ENCODE data around the gene FBXO34.
A peak's percentile ranks its signal among the peaks of the same experiment; 100 is the strongest.
"Not testable (repeated sequence)": the region's sequence is repeated elsewhere in the genome, so short reads cannot be mapped to it uniquely, and the experiment has no call there.

FBXO34 gene

DNA sequence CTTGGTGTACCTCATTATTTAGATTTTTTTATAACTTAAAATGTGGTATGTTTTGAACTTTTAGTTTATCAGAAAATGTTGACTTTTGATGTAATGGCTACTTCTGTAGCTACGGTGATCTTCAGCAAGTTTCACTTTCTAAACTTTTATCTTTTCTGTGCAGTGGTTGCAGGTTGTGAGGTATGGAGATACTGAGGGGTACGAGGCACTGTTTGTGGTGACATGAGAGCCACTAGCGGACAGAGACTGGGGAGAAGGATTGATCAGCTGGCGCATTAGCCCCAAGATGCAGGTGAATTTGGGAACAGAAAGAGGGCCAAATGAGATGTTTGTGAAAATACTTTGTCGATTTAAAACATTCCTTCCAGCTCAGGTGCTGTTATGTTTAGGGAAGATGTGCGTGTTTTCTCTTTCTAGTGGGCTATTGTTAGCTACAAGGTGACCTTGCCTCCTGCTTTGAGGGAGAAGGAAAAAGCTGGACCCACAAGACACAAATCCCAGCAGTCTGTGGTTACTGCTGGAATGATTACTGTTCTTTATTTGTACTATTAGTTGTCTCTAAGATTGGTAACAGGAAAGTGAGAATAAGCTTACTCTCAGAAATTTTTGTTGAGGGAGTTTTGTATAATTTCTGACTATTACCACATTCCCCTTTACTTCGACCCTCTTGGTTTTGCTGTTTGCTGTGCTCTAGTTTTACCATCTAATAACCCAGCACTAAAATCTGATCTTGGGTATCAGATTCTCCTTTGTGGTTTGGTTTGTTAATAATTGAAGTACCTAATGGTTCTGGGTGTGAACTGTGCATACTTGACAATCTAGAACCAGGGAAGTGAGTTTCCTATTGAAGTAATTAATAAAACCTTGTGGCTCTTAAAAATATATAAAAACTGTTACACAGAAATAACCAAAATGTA is 61.7 kb downstream of the FBXO34 start:
- TF ChIP-seq POLR2A (IDR thresholded peaks at IDR 0.05; ENCODE audit: low read length) (no peak), GATA1 (IDR thresholded peaks at IDR 0.05; ENCODE audit: low read depth, low read length) (peak; percentile 18)

DNA sequence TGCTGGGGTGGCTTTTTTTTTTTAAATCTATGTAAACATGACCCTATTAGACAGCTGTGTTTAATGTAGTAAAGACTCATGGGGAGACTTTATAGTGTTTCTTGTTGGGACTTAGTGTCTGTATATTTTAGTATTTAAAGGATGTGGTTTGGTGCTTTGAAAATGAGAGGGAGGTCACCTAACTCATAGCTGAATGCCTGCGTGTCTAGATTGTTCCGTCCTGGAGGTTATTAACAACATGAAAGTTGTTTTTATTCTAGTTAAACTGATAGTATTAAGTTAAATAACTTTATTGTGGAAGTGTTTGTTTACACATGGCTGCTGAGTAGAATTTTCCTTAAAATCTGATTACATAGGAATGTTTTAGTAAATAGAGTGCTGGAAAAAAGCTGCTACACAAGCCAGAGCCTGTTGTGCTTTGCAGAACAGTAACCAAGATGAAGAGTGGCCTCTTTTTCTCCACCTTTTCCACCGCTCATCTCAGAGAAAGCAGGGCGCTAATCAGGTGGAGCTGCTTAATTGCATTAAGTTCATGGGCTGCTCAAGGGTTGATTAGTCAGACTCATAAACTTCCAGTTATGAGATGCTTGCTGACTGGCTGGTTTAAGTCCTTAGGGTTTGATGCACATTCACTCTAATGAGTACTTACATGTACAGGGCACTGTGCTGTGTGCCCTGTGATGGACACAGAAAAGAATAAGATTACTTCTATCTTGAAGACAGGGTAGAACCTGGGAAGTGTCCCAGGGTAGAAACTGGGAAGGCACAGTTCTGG is 62.7 kb downstream of the FBXO34 start:
- peak; percentile 37 to 56 for DNase-seq
- TF ChIP-seq POLR2A (IDR thresholded peaks at IDR 0.05; ENCODE audit: low read length): no peak
- no peak for TF ChIP-seq GATA1 (IDR thresholded peaks at IDR 0.05; ENCODE audit: low read depth, low read length)

More for the DNA sequence above, 61.7 kb downstream of the FBXO34 start:
- peak; percentile 91 for DNase-seq

DNA sequence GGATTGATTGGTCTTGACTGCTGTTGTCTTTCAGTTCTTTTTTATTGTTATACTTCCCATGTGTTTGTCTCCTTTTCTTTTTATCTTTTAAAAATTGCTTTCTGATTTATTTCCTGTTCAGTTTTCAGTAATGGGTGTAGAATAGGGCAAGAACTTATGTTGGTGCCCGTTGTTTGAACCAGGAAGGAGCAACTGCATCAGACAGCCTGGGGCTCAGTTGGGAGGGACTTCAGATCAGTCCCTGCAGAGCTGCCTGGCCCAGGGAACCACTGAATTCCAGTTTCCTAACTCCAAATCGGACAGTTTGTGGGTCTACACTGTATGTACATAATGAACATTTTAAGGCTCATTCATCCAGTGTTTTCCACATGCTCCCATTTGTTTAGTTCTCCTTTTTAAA is 64.9 kb downstream of the FBXO34 start:
- DNase-seq: peak in 1 of 2 experiments; percentile 7

DNA sequence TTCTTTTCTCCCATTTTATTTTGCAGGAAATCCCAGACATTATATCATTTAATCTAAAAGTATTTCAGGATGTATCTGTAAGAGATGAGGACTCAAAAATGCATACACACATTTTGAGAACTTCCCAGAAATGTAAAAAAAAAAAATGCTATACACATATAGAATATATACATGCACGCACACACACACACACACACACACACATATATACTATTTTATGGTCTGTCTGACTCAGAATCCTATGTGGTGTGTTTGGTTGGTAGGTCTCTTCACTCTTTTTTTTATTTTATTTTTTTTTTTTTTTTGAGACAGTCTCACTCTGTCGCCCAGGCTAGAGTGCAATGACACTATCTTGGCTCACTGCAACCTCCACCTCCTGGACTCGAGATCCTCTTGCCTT is 65.5 kb downstream of the FBXO34 start:
- no peak for DNase-seq
- TF ChIP-seq POLR2A (IDR thresholded peaks at IDR 0.05; ENCODE audit: low read length): no peak
- TF ChIP-seq GATA1 (IDR thresholded peaks at IDR 0.05; ENCODE audit: low read depth, low read length): no peak

More for the DNA sequence above, 64.9 kb downstream of the FBXO34 start:
- TF ChIP-seq GATA1 (IDR thresholded peaks at IDR 0.05; ENCODE audit: low read depth, low read length): no peak
- TF ChIP-seq POLR2A (IDR thresholded peaks at IDR 0.05; ENCODE audit: low read length): no peak

DNA sequence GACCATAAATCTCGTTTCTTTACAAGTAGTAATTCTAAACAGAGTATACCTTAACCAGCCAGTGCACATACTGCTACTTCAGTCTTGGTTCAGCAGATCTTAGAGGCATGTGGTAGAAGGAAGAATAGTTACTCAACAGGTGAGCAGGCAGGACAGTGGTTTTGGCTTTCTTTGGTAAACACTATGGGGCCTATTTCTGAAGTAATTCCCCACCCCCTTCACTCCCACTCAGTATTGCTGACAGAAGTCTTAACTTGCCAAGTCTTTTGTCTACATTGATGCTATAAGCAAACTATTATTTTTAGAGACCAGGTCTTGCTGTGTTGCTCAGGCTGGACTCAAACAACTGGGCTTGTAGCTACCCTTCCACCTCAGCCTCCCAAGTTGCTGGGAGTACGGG is 68.5 kb downstream of the FBXO34 start:
- TF ChIP-seq GATA1 (IDR thresholded peaks at IDR 0.05; ENCODE audit: low read depth, low read length) (no peak), POLR2A (IDR thresholded peaks at IDR 0.05; ENCODE audit: low read length) (no peak)
- DNase-seq: no peak

DNA sequence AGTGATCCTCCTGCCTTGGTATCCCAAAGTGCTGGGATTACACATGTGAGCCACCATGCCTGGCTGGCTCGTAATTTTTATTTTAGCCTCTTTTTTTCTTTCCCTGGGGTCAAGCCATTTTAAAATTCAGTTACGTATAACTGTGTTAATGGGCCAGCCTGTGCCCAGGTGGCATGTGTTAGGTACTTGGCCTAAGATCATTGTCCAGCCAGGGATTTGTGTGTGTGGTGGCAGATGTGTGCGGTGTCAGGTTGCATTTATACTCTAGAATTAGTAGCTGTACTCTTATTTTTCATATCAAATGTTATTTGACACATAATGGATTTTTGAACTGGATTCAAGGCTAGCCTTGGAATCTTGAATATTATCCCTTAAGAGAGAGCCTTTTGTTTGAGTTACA is 69.3 kb downstream of the FBXO34 start:
- TF ChIP-seq GATA1 (IDR thresholded peaks at IDR 0.05; ENCODE audit: low read depth, low read length): no peak
- no peak for TF ChIP-seq POLR2A (IDR thresholded peaks at IDR 0.05; ENCODE audit: low read length)
- no peak for DNase-seq

DNA sequence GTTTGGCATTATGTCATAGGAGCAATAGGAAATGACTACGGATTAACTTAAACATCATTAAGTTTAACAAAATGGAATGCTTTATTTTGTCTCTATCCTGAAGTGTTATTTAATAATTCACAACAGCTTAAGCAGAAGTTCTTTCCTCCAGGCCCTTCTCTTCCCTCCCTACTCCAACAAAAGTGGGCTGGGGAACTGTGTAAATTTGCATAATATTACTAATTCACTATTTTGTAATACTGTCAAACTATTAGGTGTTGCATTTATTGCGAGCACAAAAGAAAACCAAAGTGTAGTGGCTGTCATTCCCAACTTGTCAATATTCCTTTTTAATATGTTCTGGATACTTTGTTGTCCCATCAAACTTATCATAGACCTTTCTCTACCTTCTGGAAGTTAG is 70.6 kb downstream of the FBXO34 start:
- no peak for TF ChIP-seq GATA1 (IDR thresholded peaks at IDR 0.05; ENCODE audit: low read depth, low read length)
- no peak for TF ChIP-seq POLR2A (IDR thresholded peaks at IDR 0.05; ENCODE audit: low read length)
- no peak for DNase-seq

DNA sequence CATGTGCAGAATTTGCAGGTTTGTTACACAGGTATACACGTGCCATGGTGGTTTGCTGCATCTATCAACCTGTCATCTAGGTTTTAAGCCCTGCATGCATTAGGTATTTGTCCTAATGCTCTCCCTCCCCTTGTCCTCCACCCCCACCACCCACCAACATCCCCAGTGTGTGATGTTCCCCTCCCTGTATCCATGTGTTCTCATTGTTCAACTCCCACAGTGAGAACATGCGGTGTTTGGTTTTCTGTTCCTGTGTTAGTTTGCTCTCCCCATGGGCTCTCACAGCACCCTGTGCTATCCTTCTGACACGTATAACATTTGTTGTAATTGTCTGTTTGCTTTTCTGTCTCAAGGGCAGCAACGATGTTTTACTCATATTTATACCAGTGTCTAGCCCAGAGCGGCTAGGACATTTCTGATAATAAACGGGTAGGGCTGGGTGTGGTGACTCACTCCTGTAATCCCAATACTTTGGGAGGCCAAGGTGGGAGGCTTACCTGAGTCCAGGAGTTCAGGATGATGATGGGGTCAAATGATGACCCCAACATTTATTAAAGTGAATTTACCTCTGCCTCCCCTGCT is 73.5 kb downstream of the FBXO34 start:
- not testable (repeated sequence) for DNase-seq

DNA sequence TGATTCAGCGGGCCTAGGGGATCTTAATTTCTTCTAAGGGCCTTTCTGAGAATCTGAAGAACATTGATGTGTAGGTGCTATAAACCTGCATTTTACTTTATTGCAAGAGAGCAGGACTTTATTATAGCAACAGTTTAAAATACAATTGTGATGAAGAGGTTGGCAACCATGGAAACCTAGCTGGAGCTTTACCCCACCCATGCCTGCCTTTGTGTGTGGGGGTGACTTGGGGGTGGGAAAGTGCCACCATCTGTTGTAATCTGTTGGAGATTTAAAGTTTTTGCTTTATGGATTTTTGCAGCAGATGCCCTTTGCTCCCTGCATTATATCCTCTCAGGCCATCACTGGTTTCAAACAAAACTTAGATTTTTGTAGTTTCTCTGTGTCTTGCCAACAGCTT is 75.8 kb downstream of the FBXO34 start:
- TF ChIP-seq GATA1 (IDR thresholded peaks at IDR 0.05; ENCODE audit: low read depth, low read length) (no peak), POLR2A (IDR thresholded peaks at IDR 0.05; ENCODE audit: low read length) (no peak)
- no peak for DNase-seq

DNA sequence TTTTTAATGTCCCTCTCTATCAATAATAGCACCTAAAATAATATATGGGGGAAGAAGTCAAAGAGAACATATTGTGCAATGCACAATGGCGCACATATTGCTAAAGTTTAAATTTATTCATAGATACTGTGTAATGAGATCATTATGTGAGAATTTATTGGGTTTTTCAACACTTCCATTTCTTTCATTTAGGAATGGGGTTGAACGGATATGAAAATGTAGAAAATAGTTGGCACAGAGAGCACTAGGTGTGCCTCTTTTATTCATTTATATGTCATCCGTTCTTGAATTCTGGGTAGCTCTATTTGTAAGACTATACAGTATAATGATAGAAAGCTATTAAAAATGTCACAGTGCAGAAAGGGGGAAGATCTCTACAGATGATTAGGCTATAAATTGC is 76.5 kb downstream of the FBXO34 start:
- TF ChIP-seq GATA1 (IDR thresholded peaks at IDR 0.05; ENCODE audit: low read depth, low read length) (no peak), POLR2A (IDR thresholded peaks at IDR 0.05; ENCODE audit: low read length) (no peak)

DNA sequence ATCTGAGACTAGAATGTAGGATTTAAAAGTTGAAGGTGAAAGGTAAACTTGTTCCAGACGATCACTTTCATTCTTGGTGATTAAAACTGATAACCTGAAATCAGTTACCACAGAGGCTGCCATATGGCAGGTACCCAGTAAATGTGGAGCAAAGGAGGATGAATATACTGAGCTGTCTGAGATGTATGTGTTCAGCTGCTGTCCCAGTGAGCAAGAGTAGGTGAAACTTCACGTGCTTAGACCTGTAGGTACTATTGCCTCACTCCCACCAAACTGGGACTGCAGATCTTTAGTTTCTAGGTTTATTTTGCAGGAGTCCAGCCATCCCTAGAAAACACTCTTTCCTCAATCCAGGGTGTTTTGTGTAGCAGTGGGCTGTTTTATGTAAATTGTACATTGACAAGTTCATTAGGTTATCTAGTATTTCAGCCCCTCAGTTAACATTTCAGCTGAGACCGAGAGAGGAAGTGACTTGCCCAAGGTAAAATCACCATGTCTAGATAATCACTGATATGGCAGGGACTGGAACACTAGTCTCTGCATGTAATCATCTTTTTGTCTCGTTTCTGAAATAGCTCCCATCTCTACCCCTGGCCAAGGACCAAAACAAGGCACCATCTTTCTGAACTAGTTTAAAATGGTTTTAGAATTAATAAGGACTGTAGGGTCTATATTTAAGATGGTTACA is 77.7 kb downstream of the FBXO34 start:
- TF ChIP-seq GATA1 (IDR thresholded peaks at IDR 0.05; ENCODE audit: low read depth, low read length) (no peak), POLR2A (IDR thresholded peaks at IDR 0.05; ENCODE audit: low read length) (no peak)
- no peak for DNase-seq

More for the DNA sequence above, 76.5 kb downstream of the FBXO34 start:
- DNase-seq: no peak

DNA sequence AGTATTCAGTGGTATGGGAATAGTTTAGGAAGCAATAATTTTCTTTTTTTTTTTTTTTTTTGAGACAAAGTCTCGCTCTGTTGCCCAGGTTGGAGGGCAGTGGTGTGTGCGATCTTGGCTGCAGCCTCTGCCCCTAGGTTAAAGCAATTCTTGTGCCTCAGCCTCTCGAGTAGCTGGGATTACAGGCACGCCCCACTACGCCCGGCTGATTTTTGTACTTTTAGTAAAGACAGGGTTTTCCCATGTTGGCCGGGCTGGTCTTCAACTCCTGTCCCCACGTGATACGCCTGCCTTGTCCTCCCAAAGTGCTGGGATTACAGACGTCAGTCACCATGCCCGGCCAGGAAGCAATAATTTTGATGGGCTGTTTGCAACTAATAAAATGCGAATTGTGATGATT is 78.3 kb downstream of the FBXO34 start:
- TF ChIP-seq GATA1 (IDR thresholded peaks at IDR 0.05; ENCODE audit: low read depth, low read length): no peak
- TF ChIP-seq POLR2A (IDR thresholded peaks at IDR 0.05; ENCODE audit: low read length): no peak
- no peak for DNase-seq

DNA sequence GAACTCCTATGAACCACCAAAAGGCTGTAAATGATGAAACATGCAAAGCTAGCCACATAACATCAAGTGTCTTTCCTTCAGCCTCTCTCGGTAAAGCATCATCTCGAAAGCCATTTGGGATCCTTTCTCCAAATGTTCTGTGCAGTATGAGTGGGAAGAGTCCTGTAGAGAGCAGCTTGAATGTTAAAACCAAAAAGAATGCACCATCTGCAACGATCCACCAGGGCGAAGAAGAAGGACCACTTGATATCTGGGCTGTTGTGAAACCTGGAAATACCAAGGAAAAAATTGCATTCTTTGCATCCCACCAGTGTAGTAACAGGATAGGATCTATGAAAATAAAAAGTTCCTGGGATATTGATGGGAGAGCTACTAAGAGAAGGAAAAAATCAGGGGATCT is 79.2 kb downstream of the FBXO34 start:
- TF ChIP-seq GATA1 (IDR thresholded peaks at IDR 0.05; ENCODE audit: low read depth, low read length): no peak
- no peak for TF ChIP-seq POLR2A (IDR thresholded peaks at IDR 0.05; ENCODE audit: low read length)
- no peak for DNase-seq

DNA sequence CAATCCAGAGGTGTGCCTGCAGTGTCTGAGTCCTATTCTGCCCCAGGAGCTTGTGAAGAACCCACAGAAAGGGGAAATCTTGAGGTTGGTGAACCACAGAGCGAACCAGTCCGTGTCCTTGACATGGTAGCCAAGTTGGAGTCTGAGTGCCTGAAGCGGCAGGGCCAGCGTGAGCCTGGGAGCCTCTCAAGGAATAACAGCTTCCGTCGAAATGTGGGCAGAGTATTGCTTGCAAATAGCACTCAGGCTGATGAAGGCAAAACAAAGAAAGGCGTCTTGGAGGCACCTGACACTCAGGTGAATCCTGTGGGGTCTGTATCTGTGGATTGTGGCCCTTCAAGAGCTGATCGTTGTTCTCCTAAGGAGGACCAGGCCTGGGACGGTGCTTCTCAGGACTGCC is 79.9 kb downstream of the FBXO34 start:
- DNase-seq: no peak
- TF ChIP-seq GATA1 (IDR thresholded peaks at IDR 0.05; ENCODE audit: low read depth, low read length) (no peak), POLR2A (IDR thresholded peaks at IDR 0.05; ENCODE audit: low read length) (no peak)

Data from erythroblast (primary cell).